Measurements from ENCODE around the gene TMEM97. TPM values are rescaled to one million over a fixed set of nuclear protein-coding genes. Genes with fewer than 3 reads are reported as not detected.

The TMEM97 gene
- total RNA-seq (2022; extraction: Qiagen RNA extraction; ENCODE audit: low read depth), result 49.5 to 52.7 TPM (median 50.6 TPM) in 5 replicates

GRCh38 chr17:28318759-28319597 lies at the start of gene TMEM97:
TMEM97 (plus strand) TSS chr17:28319200; CDS start chr17:28319240, 40 bp downstream.

GRCh38 chr17:28335201-28335958 lies 16.4 kb downstream of the TMEM97 start, which contains the start of the genes IFT20 and TNFAIP1:
IFT20 (minus strand) TSS chr17:28335472; CDS start chr17:28331985, 3,487 bp downstream.
TNFAIP1 (plus strand) TSS chr17:28335761; CDS start chr17:28339522, 3,761 bp downstream.

GRCh38 chr17:28357061-28357900 lies 38.3 kb downstream of the TMEM97 start, which contains the start of gene POLDIP2:
POLDIP2 (minus strand) TSS chr17:28357527; CDS start chr17:28357448, 79 bp downstream.

GRCh38 chr17:28364665-28365363 lies 45.8 kb downstream of the TMEM97 start, which contains the start of gene SEBOX:
SEBOX (minus strand) TSS chr17:28365199; CDS start chr17:28365151, 48 bp downstream.

GRCh38 chr17:28370035-28370743 lies 51.2 kb downstream of the TMEM97 start, which contains the start of gene VTN:
VTN (minus strand) TSS chr17:28370307; CDS start chr17:28370203, 104 bp downstream.

GRCh38 chr17:28371245-28372202 lies 52.5 kb downstream of the TMEM97 start, which contains the start of gene SARM1:
SARM1 (plus strand) TSS chr17:28371694; CDS start chr17:28372033, 339 bp downstream.

Other genes starting within 250 kb of the TMEM97 start
- 54.4 to 57.2 TPM (median 56.4 TPM) in 5 replicates for gene IFT20, start 16.3 kb downstream of the TMEM97 start, total RNA-seq (2022; extraction: Qiagen RNA extraction; ENCODE audit: low read depth)
- gene TNFAIP1, start 16.6 kb downstream of the TMEM97 start, total RNA-seq (2022; extraction: Qiagen RNA extraction; ENCODE audit: low read depth), result 44.4 to 51.9 TPM (median 50.6 TPM) in 5 replicates
- 132 to 168 TPM (median 161 TPM) in 5 replicates for gene POLDIP2, start 38.3 kb downstream of the TMEM97 start, total RNA-seq (2022; extraction: Qiagen RNA extraction; ENCODE audit: low read depth)
- gene SEBOX, start 46.0 kb downstream of the TMEM97 start, total RNA-seq (2022; extraction: Qiagen RNA extraction; ENCODE audit: low read depth), result not detected in 5 replicates
- 17.3 to 26.7 TPM (median 18.8 TPM) in 5 replicates for gene VTN, start 51.1 kb downstream of the TMEM97 start, total RNA-seq (2022; extraction: Qiagen RNA extraction; ENCODE audit: low read depth)
- gene SARM1, start 52.5 kb downstream of the TMEM97 start, total RNA-seq (2022; extraction: Qiagen RNA extraction; ENCODE audit: low read depth), result 4.9 to 6.0 TPM (median 5.3 TPM) in 5 replicates
- gene SLC46A1, start 87.0 kb downstream of the TMEM97 start, total RNA-seq (2022; extraction: Qiagen RNA extraction; ENCODE audit: low read depth), result 18.5 to 23.4 TPM (median 21.3 TPM) in 5 replicates
- 0.06 to 0.21 TPM (median 0.13 TPM) in 4 of 5 replicates, not detected in the other for gene SLC13A2, start 154.4 kb downstream of the TMEM97 start, total RNA-seq (2022; extraction: Qiagen RNA extraction; ENCODE audit: low read depth)
- gene FOXN1, start 187.1 kb downstream of the TMEM97 start, total RNA-seq (2022; extraction: Qiagen RNA extraction; ENCODE audit: low read depth), result 0.02 to 0.20 TPM (median 0.04 TPM) in 3 of 5 replicates, not detected in the others
- gene UNC119, start 233.4 kb downstream of the TMEM97 start, total RNA-seq (2022; extraction: Qiagen RNA extraction; ENCODE audit: low read depth), result 26.8 to 35.3 TPM (median 27.5 TPM) in 5 replicates